HUES64 (cell line): ENCODE measurements around the gene TRMT112.

Experiments
- H3K27ac ChIP-seq: 2 replicates; pipeline ENCODE4 v1.7.0; 2013; ENCODE audit warnings: low read depth, low read length, inconsistent platforms
- H3K27me3 ChIP-seq: 2 replicates; pipeline ENCODE4 v1.6.1; 2013; ENCODE audit warnings: mild to moderate bottlenecking, low read length; ENCODE audit not compliant: insufficient read depth
- H3K36me3 ChIP-seq: 2 replicates; pipeline ENCODE4 v1.6.1; 2013; ENCODE audit warnings: mild to moderate bottlenecking, low read length; ENCODE audit not compliant: insufficient read depth
- H3K4me1 ChIP-seq: 2 replicates; pipeline ENCODE4 v1.6.1; 2013; ENCODE audit warnings: mild to moderate bottlenecking, low read length, moderate library complexity; ENCODE audit not compliant: insufficient read depth
- H3K4me3 ChIP-seq: 2 replicates; pipeline ENCODE4 v1.5.1; 2013; ENCODE audit warnings: mild to moderate bottlenecking, low read length, moderate library complexity
- H3K9ac ChIP-seq: 2 replicates; pipeline ENCODE4 v1.6.1; 2013; ENCODE audit warnings: mild to moderate bottlenecking, low read depth, low read length
- H3K9me3 ChIP-seq: 2 replicates; pipeline ENCODE4 v1.6.1; 2013; ENCODE audit warnings: low read depth, low read length; ENCODE audit not compliant: insufficient read depth
- WGBS: fragments of 150-250, 120-280 bp; methylation state at CpG from one replicate; pipeline ENCODE4 v1.1.7; 2013; ENCODE audit warnings: missing lambda C conversion rate; 5-methylcytosine and 5-hydroxymethylcytosine counted together

Gene TRMT112

GRCh38 chr11:64349025-64349387 is 31.6 kb upstream of the TRMT112 start:
- Histone ChIP-seq H3K9ac (no peak overlapping the region), H3K4me1 (no peaks in the 10 kb centered on the region)

GRCh38 chr11:64348383-64349024 is 31.1 kb upstream of the TRMT112 start:
- no peak overlapping the region for H3K9ac ChIP-seq
- H3K27me3 ChIP-seq, result no peaks in the 10 kb centered on the region
- 73% methylated on average over 14 of the region's 14 CpGs for WGBS
- no peaks in the 10 kb centered on the region for H3K36me3 ChIP-seq
- H3K27ac ChIP-seq, result no peak overlapping the region
- no peaks in the 10 kb centered on the region for H3K4me1 ChIP-seq
- no peaks in the 10 kb centered on the region for H3K9me3 ChIP-seq
- H3K4me3 ChIP-seq, result no peak overlapping the region

More at GRCh38 chr11:64349025-64349387, 31.6 kb upstream of the TRMT112 start:
- H3K27ac ChIP-seq, result no peak overlapping the region
- H3K4me3 ChIP-seq, result no peak overlapping the region
- H3K9me3 ChIP-seq, result no peaks in the 10 kb centered on the region
- WGBS, result 90% methylated on average over 7 of the region's 7 CpGs
- H3K27me3 ChIP-seq, result no peaks in the 10 kb centered on the region
- no peaks in the 10 kb centered on the region for H3K36me3 ChIP-seq

DNA sequence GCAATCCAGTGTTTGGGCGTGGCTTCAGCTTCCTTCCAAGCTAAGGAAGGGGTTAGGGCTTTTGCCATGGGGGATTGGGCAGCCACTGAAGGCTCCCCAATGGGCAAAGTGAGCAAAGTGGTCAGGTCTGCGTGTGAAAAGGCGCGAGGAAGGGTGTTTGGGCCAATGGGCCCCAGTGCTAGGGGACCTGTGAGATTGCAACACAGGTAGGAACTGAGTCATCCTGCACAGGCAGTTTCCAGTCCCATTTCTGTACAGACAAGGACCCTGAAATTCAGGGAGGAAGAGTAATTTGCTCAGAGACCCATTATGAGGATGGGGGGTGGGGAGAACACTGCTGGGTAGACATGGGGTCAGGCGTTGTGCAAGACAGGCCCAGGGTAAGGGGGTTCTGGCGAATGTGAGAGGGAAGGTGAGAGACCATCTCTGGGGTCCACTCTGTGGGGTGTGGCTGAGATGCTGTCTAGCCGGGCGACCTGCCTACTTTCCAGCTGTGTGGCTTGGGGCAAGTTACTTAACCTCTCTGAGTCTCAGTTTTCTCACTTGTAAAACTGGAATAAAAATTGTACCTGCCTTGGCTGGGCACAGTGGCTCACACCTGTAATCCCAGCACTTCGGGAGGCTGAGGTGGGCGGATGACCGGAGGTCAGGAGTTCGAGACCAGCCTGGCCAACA is 30.0 kb upstream of the TRMT112 start:
- Histone ChIP-seq H3K4me1 (peaks cover 4% of the 10 kb centered on the region; the same call in 1 of the 2 replicates), H3K36me3 (no peaks in the 10 kb centered on the region), H3K4me3 (no peak overlapping the region), H3K9ac (no peak overlapping the region), H3K27ac (no peak overlapping the region), H3K27me3 (no peaks in the 10 kb centered on the region), H3K9me3 (no peaks in the 10 kb centered on the region)
- 83% methylated on average over 12 of the region's 12 CpGs for WGBS

GRCh38 chr11:64344787-64345186 is 27.4 kb upstream of the TRMT112 start:
- Histone ChIP-seq H3K36me3 (no peaks in the 10 kb centered on the region), H3K27me3 (no peaks in the 10 kb centered on the region), H3K9me3 (no peaks in the 10 kb centered on the region), H3K4me3 (no peak overlapping the region), H3K4me1 (peaks cover 10% of the 10 kb centered on the region; the same call in 1 of the 2 replicates), H3K9ac (no peak overlapping the region), H3K27ac (no peak overlapping the region)
- WGBS, result 95% methylated on average over 28 of the region's 28 CpGs

- no peaks in the 10 kb centered on the region for H3K9me3 ChIP-seq
- WGBS, result 83% methylated on average over 18 of the region's 18 CpGs
- H3K9ac ChIP-seq, result no peak overlapping the region
- H3K36me3 ChIP-seq, result no peaks in the 10 kb centered on the region
- H3K27me3 ChIP-seq, result no peaks in the 10 kb centered on the region
- H3K27ac ChIP-seq, result no peak overlapping the region
- no peak overlapping the region for H3K4me3 ChIP-seq
- peaks cover 10% of the 10 kb centered on the region; the same call in 1 of the 2 replicates for H3K4me1 ChIP-seq
These were observed 26.6 kb upstream of the TRMT112 start for GRCh38 chr11:64343767-64344559.

- H3K4me1 ChIP-seq, result peaks cover 10% of the 10 kb centered on the region; the same call in 1 of the 2 replicates
- H3K27ac ChIP-seq, result no peak overlapping the region
- no peak overlapping the region for H3K9ac ChIP-seq
- no peaks in the 10 kb centered on the region for H3K9me3 ChIP-seq
- peak overlapping the region; percentile 87 for H3K4me3 ChIP-seq
- H3K27me3 ChIP-seq, result no peaks in the 10 kb centered on the region
- no peaks in the 10 kb centered on the region for H3K36me3 ChIP-seq
- 71% methylated on average over 28 of the region's 29 CpGs for WGBS
These were observed 25.7 kb upstream of the TRMT112 start for GRCh38 chr11:64342869-64343745.

DNA sequence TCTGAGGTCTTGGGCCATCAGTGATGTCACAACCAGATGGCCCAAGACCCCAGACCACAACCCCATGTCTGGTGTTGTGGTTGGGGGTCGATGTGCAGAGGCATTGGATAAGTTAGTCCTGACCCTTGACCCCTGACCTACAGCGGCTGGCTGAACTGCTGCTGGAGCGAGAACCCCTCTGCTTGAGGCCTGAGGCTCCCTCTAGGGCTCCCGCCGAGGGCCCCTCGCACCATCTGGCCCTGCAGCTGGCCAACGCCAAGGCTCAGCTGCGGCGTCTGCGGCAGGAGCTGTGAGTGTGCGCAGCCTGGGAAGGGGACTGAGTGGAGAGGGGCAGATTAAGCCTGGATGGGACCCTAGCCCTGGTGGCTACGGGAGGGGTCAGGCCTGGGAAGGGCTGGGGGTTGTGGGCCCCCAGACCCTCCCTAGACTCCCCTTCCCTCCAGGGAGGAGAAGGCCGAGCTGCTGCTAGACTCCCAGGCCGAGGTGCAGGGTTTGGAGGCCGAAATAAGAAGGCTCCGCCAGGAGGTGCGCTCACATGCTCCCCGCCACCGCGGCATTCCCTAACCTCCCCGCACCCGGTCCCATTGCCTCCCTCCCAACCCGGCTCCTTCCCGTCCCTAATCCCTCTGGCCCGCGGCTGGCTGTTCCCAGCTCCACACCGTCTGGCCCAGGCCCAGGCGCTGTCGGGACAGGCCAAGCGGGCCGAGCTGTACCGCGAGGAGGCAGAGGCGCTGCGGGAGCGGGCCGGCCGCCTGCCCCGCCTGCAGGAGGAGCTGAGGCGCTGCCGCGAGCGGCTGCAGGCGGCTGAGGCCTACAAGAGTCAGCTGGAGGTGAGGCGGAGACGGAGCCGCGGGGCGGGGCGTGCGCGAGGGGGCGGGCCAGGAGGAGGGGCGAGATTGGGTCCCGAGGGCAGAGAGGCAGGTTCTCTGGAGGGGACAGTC is 24.8 kb upstream of the TRMT112 start:
- Histone ChIP-seq H3K4me1 (peaks cover 10% of the 10 kb centered on the region; the same call in 1 of the 2 replicates), H3K9me3 (no peaks in the 10 kb centered on the region), H3K9ac (peak overlapping the region; percentile 34; the same call in 1 of the 2 replicates), H3K27ac (no peak overlapping the region), H3K4me3 (peak overlapping the region; percentile 87), H3K27me3 (no peaks in the 10 kb centered on the region), H3K36me3 (no peaks in the 10 kb centered on the region)
- 24% methylated on average over 55 of the region's 55 CpGs for WGBS

GRCh38 chr11:64341429-64341828 is 24.1 kb upstream of the TRMT112 start:
- Histone ChIP-seq H3K4me3 (peak overlapping the region; percentile 87), H3K36me3 (no peaks in the 10 kb centered on the region), H3K9ac (no peak overlapping the region), H3K27ac (no peak overlapping the region), H3K4me1 (peaks cover 10% of the 10 kb centered on the region; the same call in 1 of the 2 replicates), H3K27me3 (no peaks in the 10 kb centered on the region), H3K9me3 (no peaks in the 10 kb centered on the region)
- WGBS, result 92% methylated on average over 21 of the region's 21 CpGs

DNA sequence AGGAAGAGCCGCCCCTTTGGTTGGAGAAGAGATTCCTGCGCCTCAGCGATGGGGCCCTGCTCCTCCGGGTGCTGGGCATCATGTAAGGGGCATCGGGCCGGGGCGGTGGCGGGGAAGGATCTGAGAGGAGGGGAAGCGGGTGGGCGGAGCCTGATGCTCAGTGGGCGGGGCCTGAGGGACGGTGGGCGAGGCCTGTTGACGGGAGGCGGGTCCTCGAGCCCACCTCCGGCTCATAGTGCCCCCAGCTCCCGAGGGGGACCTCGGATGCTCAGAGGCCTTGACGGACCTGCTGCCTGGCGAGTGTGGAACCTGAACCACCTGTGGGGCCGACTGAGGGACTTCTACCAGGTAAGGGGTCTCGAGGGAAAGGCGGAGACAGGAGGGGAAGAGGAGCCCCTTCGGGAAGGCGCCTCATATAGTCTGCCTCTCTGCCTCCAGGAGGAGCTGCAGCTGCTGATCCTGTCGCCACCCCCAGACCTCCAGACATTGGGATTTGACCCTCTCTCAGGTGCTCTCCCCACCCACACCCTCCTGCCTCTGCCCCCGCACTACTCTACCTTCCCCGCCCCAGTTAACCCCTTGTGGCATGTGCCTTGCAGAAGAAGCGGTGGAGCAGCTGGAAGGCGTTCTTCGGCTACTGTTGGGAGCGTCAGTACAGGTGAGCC is 23.4 kb upstream of the TRMT112 start:
- no peaks in the 10 kb centered on the region for H3K9me3 ChIP-seq
- H3K27ac ChIP-seq, result no peak overlapping the region
- H3K9ac ChIP-seq, result no peak overlapping the region; the same call in 1 of the 2 replicates
- H3K27me3 ChIP-seq, result no peaks in the 10 kb centered on the region
- H3K36me3 ChIP-seq, result no peaks in the 10 kb centered on the region
- peak overlapping the region; percentile 87 for H3K4me3 ChIP-seq
- H3K4me1 ChIP-seq, result peaks cover 10% of the 10 kb centered on the region; the same call in 1 of the 2 replicates
- WGBS, result 42% methylated on average over 33 of the region's 33 CpGs
